ENCODE data around the gene IL3.

The IL3 gene

GRCh38 chr5:132074091-132074771 is 13.8 kb downstream of the IL3 start:
- DNase-seq, result no peak

- DNase-seq, result no peak
Observed at GRCh38 chr5:132074772-132075718, 14.6 kb downstream of the IL3 start.

- no peak for DNase-seq
Observed at GRCh38 chr5:132075719-132076077, 15.2 kb downstream of the IL3 start.

- no peak for DNase-seq
Observed at GRCh38 chr5:132076202-132076830, 15.9 kb downstream of the IL3 start.

- no peak for DNase-seq
Observed at GRCh38 chr5:132076983-132077382, 16.5 kb downstream of the IL3 start.

- no peak for DNase-seq
Observed at GRCh38 chr5:132079081-132079480, 18.6 kb downstream of the IL3 start.

GRCh38 chr5:132079619-132080018 is 19.2 kb downstream of the IL3 start:
- no peak for DNase-seq

GRCh38 chr5:132080595-132080994 is 20.1 kb downstream of the IL3 start:
- DNase-seq, result no peak

GRCh38 chr5:132081458-132081857 is 21.0 kb downstream of the IL3 start:
- no peak for DNase-seq

- no peak for DNase-seq
Observed at GRCh38 chr5:132082329-132083023, 22.0 kb downstream of the IL3 start.

- DNase-seq, result no peak
Observed at GRCh38 chr5:132083071-132083678, 22.7 kb downstream of the IL3 start.

- DNase-seq, result no peak
Observed at GRCh38 chr5:132085686-132086085, 25.2 kb downstream of the IL3 start.

GRCh38 chr5:132086277-132086794 is 25.9 kb downstream of the IL3 start:
- DNase-seq, result no peak

GRCh38 chr5:132087176-132087575 is 26.7 kb downstream of the IL3 start:
- DNase-seq, result no peak

GRCh38 chr5:132087661-132088060 is 27.2 kb downstream of the IL3 start:
- no peak for DNase-seq

GRCh38 chr5:132089363-132089762 is 28.9 kb downstream of the IL3 start:
- DNase-seq, result no peak

- no peak for DNase-seq
Observed at GRCh38 chr5:132090107-132090506, 29.7 kb downstream of the IL3 start.

- DNase-seq, result no peak
Observed at GRCh38 chr5:132093271-132093670, 32.8 kb downstream of the IL3 start.

- DNase-seq, result no peak
Observed at GRCh38 chr5:132094393-132095076, 34.1 kb downstream of the IL3 start.

- no peak for DNase-seq
Observed at GRCh38 chr5:132095077-132095410, 34.6 kb downstream of the IL3 start.

- DNase-seq, result no peak
Observed at GRCh38 chr5:132095424-132095972, 35.0 kb downstream of the IL3 start.

- DNase-seq, result no peak
Observed at GRCh38 chr5:132096904-132097303, 36.4 kb downstream of the IL3 start.
